ENCODE data around the gene ARSG.

DNA sequence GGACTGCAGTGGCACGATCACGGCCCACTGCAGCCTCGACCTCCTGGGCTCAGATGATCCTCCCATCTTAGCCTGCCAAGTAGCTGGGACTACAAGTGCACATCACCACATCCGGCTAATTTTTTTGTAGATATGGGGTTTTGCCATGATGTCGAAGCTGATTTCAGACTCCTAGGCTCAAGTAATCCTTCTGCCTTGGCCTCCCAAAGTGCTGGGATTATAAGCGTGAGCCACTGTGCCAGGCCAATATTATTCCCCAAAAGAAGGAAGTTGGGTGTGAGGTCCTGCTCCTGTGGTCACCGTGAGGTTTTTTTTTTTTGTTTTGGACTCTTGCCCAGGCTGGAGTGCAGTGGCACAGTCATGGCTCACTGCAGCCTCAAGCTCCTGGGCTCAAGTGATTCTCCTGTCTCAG lies 41.9 kb upstream of the ARSG start:
- TF ChIP-seq GATA2 (IDR thresholded peaks at IDR 0.05; ENCODE audit: low read depth, low read length) (no peak), GATA3 (IDR thresholded peaks at IDR 0.05; ENCODE audit: low read depth, low read length) (no peak)
